Thyroid gland (tissue), 4 donors: ENCODE measurements around the gene DAND5.

Experiments
- POLR2A ChIP-seq, 2 donors: fragments of 450-650 bp; IDR thresholded peaks; one replicate each; pipeline ENCODE4 v1.6.1; 2017; ENCODE audit warnings: antibody characterized with exemption in 2 of 2, mild to moderate bottlenecking in 2 of 2, moderate library complexity in 1 of 2
- TF ChIP-seq, protein P1 (sequence below), 6 experiments: fragments of 200-600 bp in 3 of 6; fragments of 450-650 bp in 3 of 6; sonication (generic) in 3 of 6; IDR thresholded peaks; one replicate each; pipeline ENCODE4 v1.5.1; 2016 to 2019; ENCODE audit warnings: antibody characterized with exemption in 6 of 6, mild to moderate bottlenecking in 2 of 6, inconsistent platforms in 1 of 6, moderate library complexity in 1 of 6

GRCh38 chr19:12938779-12939601 lies 30.4 kb upstream of the DAND5 start:
- TF ChIP-seq, protein P1, sequence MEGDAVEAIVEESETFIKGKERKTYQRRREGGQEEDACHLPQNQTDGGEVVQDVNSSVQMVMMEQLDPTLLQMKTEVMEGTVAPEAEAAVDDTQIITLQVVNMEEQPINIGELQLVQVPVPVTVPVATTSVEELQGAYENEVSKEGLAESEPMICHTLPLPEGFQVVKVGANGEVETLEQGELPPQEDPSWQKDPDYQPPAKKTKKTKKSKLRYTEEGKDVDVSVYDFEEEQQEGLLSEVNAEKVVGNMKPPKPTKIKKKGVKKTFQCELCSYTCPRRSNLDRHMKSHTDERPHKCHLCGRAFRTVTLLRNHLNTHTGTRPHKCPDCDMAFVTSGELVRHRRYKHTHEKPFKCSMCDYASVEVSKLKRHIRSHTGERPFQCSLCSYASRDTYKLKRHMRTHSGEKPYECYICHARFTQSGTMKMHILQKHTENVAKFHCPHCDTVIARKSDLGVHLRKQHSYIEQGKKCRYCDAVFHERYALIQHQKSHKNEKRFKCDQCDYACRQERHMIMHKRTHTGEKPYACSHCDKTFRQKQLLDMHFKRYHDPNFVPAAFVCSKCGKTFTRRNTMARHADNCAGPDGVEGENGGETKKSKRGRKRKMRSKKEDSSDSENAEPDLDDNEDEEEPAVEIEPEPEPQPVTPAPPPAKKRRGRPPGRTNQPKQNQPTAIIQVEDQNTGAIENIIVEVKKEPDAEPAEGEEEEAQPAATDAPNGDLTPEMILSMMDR (IDR thresholded peaks at IDR 0.05): peak in 1 of 6 experiments; percentile 26
- TF ChIP-seq POLR2A (IDR thresholded peaks at IDR 0.05): no peak
